Testis (tissue), 2 donors: ENCODE results near the gene HECW1.

ENCODE experiments used
- CTCF ChIP-seq, 3 experiments: fragments of 450-650 bp in 2 of 3; fragments of 200-600 bp in 1 of 3; sonication (generic) in 1 of 3; IDR thresholded peaks; one replicate each; pipeline ENCODE4 v1.5.1; 2016 to 2019; ENCODE audit warnings: antibody characterized with exemption in 3 of 3, mild to moderate bottlenecking in 2 of 3, moderate library complexity in 1 of 3
- POLR2A ChIP-seq: fragments of 450-650 bp; IDR thresholded peaks from one replicate; pipeline ENCODE4 v1.6.1; 2017; ENCODE audit warnings: antibody characterized with exemption, mild to moderate bottlenecking, moderate library complexity

GRCh38 chr7:43444711-43445578 is 332.5 kb downstream of the HECW1 start:
- no peak for TF ChIP-seq CTCF (IDR thresholded peaks at IDR 0.05)
- no peak for TF ChIP-seq POLR2A
